Pancreas (tissue), 10 donors: ENCODE measurements around the gene ABHD12B. TPM values are rescaled to one million over a fixed set of nuclear protein-coding genes. Genes with fewer than 3 reads are reported as not detected.
A peak's percentile ranks its signal among the peaks of the same experiment; 100 is the strongest.

Source experiments
- ATAC-seq, 4 donors: fragments of 200-7000 bp; cut with Tn5 transposase; one replicate each; pipeline versions ENCODE4 v1.8.0 to v1.9.1; 2020; ENCODE audit warnings: mild to moderate bottlenecking in 4 of 4, moderate library complexity in 4 of 4
- DNase-seq, 6 donors: peaks; one replicate each; pipeline ENCODE4 v3.0.0-alpha.2; 2020
- FAIRE-seq: peaks from 2 replicates; lab custom pipeline; 2012; peaks lifted over from hg19 to GRCh38; lab: Jason Lieb, UNC
- H3K27ac ChIP-seq, 4 donors: fragments of 200-600 bp; sonication (generic); 1 replicate in 3 of 4; 2 replicates in 1 of 4; pipeline versions ENCODE4 v1.5.0 to v1.8.0; 2020
- H3K27me3 ChIP-seq, 4 donors: fragments of 200-600 bp; one replicate each; pipeline ENCODE4 v1.8.0; 2021
- H3K36me3 ChIP-seq, 3 donors: fragments of 200-600 bp; sonication (generic) in 1 of 3; one replicate each; pipeline versions ENCODE4 v1.5.0 to v1.8.0; 2020 to 2021
- H3K4me1 ChIP-seq, 3 donors: fragments of 200-600 bp; one replicate each; pipeline ENCODE4 v1.8.0; 2021
- H3K4me3 ChIP-seq, 4 donors: fragments of 200-600 bp; sonication (generic) in 2 of 4; one replicate each; pipeline versions ENCODE4 v1.5.0 to v1.8.0; 2020 to 2021
- H3K9me3 ChIP-seq, 4 donors: fragments of 200-600 bp; one replicate each; pipeline ENCODE4 v1.8.0; 2021
- CTCF ChIP-seq, 4 donors: fragments of 200-600 bp; sonication (generic) in 3 of 4; IDR thresholded peaks; one replicate each; pipeline versions ENCODE4 v1.5.0 to v1.8.0; 2021; ENCODE audit warnings: antibody characterized with exemption in 4 of 4
- WGBS, 2 donors: extraction: QIAGEN DNeasy Blood & Tissue Kit; methylation state at CpG; one replicate each; pipeline ENCODE4 v1.1.7; 2013; 5-methylcytosine and 5-hydroxymethylcytosine counted together
- intact Hi-C, 3 donors: fragments of 100-400 bp; cut with DNase I; formaldehyde crosslinking; loops; one replicate each; pipeline versions ENCODE4 v1.11.1 to v1.14.2; 2022
- polyA plus RNA-seq, 2 donors: library from polyadenylated mRNA; stranded (reverse); fragments of 200-250 nt; gene quantifications; one replicate each; pipeline ENCODE4 v1.2.3, GENCODE V29; 2013
- total RNA-seq, 6 donors: library from RNA; stranded (reverse); fragmentation: NEBNext Ultra II Directional in 4 of 6; extraction: Animal tissue kit (Norgen Biotek cat#: 25700) in 4 of 6; gene quantifications; one replicate each; pipeline versions ENCODE4 v1.2.1 to v1.2.4, GENCODE V29; 2021 to 2023
- donor health status: healthy with polysubstance abuse.
- donor health status: DM: no; HTN: no; CAD: no; lungs with moderate emphysema.
- donor health status: DM: no; HTN: no; CAD: no.
- donor health status: control.
- donor health status: control.
- donor health status: Bipolar disorder and iron deficiency.
- donor health status: DM: yes; HTN: yes; CAD: no.
- donor health status: DM: no; HTN: no; CAD: no.
- donor health status: DM: no; HTN: no; CAD: no.
- donor health status: DM: yes; HTN: yes; CAD: no.

The ABHD12B gene
- total and polyA plus RNA-seq, 8 donors, result 0.16 TPM; not detected in 7

GRCh38 chr14:50853891-50854290, 18.0 kb upstream of the ABHD12B start:
- no peaks in the 10 kb centered on the region for H3K4me1 ChIP-seq
- H3K9me3 ChIP-seq, result no peaks in the 10 kb centered on the region
- H3K36me3 ChIP-seq, result no peaks in the 10 kb centered on the region
- H3K27me3 ChIP-seq, result no peaks in the 10 kb centered on the region
- ATAC-seq, result no peak
- H3K27ac ChIP-seq, result no peak overlapping the region
- TF ChIP-seq CTCF (IDR thresholded peaks at IDR 0.05), result no peak
- intact Hi-C loops, result no loop called here
- H3K4me3 ChIP-seq, result no peak overlapping the region
- no peak for DNase-seq
- no peak for FAIRE-seq

- FAIRE-seq, result no peak
- no peak overlapping the region for H3K4me3 ChIP-seq
- WGBS, 2 donors, result 84 to 87% methylated on average over 5 of the region's 5 CpGs
- H3K4me1 ChIP-seq, result no peaks in the 10 kb centered on the region
- no peak for ATAC-seq
- no peaks in the 10 kb centered on the region for H3K36me3 ChIP-seq
- no peak for DNase-seq
- H3K27me3 ChIP-seq, result no peaks in the 10 kb centered on the region
- intact Hi-C loops, result no loop called here
- no peak for TF ChIP-seq CTCF (IDR thresholded peaks at IDR 0.05)
- H3K27ac ChIP-seq, result no peak overlapping the region
- H3K9me3 ChIP-seq, result no peaks in the 10 kb centered on the region
These were observed 17.3 kb upstream of the ABHD12B start for GRCh38 chr14:50854521-50854920.

- intact Hi-C loops, result no loop called here
- FAIRE-seq, result no peak
- Histone ChIP-seq H3K9me3 (no peaks in the 10 kb centered on the region), H3K4me1 (no peaks in the 10 kb centered on the region), H3K27me3 (no peaks in the 10 kb centered on the region), H3K4me3 (no peak overlapping the region), H3K36me3 (no peaks in the 10 kb centered on the region), H3K27ac (no peak overlapping the region)
- TF ChIP-seq CTCF (IDR thresholded peaks at IDR 0.05), result no peak
- ATAC-seq, result no peak
- WGBS, 2 donors, result 54 to 74% methylated on average over 1 of the region's 1 CpG
- DNase-seq, result no peak
These were observed 16.3 kb upstream of the ABHD12B start for GRCh38 chr14:50855558-50855957.

- FAIRE-seq (no peak), ATAC-seq (no peak), DNase-seq (no peak)
- Histone ChIP-seq H3K27me3 (no peaks in the 10 kb centered on the region), H3K4me1 (no peaks in the 10 kb centered on the region), H3K4me3 (no peak overlapping the region), H3K36me3 (no peaks in the 10 kb centered on the region), H3K27ac (no peak overlapping the region), H3K9me3 (no peaks in the 10 kb centered on the region)
- intact Hi-C loops, result no loop called here
- TF ChIP-seq CTCF (IDR thresholded peaks at IDR 0.05), result no peak
- 72 to 81% methylated on average over 5 of the region's 5 CpGs for WGBS, 2 donors
These were observed 15.2 kb upstream of the ABHD12B start for GRCh38 chr14:50856660-50857059.

GRCh38 chr14:50859296-50859624, 12.6 kb upstream of the ABHD12B start:
- H3K27ac ChIP-seq, result no peak overlapping the region
- FAIRE-seq, result no peak

More at GRCh38 chr14:50859296-50859624, 12.6 kb upstream of the ABHD12B start:
- peak in 2 of 4 donors; percentile 5 to 19 for ATAC-seq
- peak overlapping the region in 3 of 4 donors; percentile 21 to 50 (median 37) for H3K4me3 ChIP-seq
- H3K36me3 ChIP-seq, result no peaks in the 10 kb centered on the region
- H3K4me1 ChIP-seq, result no peaks in the 10 kb centered on the region
- WGBS, 2 donors, result 24 to 40% methylated on average over 1 of the region's 1 CpG
- TF ChIP-seq CTCF (IDR thresholded peaks at IDR 0.05), result no peak
- intact Hi-C loops, result no loop called here
- DNase-seq, result no peak
- no peaks in the 10 kb centered on the region for H3K9me3 ChIP-seq
- no peaks in the 10 kb centered on the region for H3K27me3 ChIP-seq
